Choroid plexus epithelial cell (primary cell): ENCODE results near the gene DUSP28.

Experiments
- DNase-seq: peaks from one replicate; pipeline ENCODE4 v3.0.0-alpha.2; 2010; ENCODE audit warnings: low read depth
- H3K4me3 ChIP-seq: 2 replicates; pipeline ENCODE4 v1.5.1; 2011; ENCODE audit warnings: low read depth, mild to moderate bottlenecking, control low read depth, low read length, moderate library complexity
- TF ChIP-seq, protein P1 (sequence below): conservative IDR thresholded peaks from 2 replicates; pipeline ENCODE4 v1.5.1; 2011; ENCODE audit warnings: low read depth, mild to moderate bottlenecking, control low read depth, inconsistent platforms, low read length, moderate library complexity

DUSP28 gene

DNA sequence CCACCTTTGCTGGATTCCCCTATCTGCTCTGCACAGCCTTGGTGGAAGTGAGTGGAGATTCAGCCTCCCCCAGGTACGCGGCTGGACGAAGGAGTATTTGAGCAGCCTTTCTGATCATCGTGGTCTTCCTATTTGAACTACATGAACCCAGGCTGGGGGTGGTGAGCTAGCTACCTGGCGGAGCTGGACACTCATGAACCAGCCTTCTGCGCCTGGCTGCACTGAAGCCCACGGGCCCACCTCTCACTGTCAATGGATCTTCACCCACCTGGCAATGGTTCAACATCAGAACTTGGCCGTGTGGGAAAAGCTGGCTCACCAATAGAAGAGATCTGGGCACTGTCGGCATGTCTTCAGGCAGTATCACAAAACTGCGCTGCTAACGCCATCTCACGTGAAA lies 37.8 kb upstream of the DUSP28 start:
- TF ChIP-seq, protein P1, sequence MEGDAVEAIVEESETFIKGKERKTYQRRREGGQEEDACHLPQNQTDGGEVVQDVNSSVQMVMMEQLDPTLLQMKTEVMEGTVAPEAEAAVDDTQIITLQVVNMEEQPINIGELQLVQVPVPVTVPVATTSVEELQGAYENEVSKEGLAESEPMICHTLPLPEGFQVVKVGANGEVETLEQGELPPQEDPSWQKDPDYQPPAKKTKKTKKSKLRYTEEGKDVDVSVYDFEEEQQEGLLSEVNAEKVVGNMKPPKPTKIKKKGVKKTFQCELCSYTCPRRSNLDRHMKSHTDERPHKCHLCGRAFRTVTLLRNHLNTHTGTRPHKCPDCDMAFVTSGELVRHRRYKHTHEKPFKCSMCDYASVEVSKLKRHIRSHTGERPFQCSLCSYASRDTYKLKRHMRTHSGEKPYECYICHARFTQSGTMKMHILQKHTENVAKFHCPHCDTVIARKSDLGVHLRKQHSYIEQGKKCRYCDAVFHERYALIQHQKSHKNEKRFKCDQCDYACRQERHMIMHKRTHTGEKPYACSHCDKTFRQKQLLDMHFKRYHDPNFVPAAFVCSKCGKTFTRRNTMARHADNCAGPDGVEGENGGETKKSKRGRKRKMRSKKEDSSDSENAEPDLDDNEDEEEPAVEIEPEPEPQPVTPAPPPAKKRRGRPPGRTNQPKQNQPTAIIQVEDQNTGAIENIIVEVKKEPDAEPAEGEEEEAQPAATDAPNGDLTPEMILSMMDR = no peak
- no peak overlapping the region for H3K4me3 ChIP-seq
- no peak for DNase-seq

DNA sequence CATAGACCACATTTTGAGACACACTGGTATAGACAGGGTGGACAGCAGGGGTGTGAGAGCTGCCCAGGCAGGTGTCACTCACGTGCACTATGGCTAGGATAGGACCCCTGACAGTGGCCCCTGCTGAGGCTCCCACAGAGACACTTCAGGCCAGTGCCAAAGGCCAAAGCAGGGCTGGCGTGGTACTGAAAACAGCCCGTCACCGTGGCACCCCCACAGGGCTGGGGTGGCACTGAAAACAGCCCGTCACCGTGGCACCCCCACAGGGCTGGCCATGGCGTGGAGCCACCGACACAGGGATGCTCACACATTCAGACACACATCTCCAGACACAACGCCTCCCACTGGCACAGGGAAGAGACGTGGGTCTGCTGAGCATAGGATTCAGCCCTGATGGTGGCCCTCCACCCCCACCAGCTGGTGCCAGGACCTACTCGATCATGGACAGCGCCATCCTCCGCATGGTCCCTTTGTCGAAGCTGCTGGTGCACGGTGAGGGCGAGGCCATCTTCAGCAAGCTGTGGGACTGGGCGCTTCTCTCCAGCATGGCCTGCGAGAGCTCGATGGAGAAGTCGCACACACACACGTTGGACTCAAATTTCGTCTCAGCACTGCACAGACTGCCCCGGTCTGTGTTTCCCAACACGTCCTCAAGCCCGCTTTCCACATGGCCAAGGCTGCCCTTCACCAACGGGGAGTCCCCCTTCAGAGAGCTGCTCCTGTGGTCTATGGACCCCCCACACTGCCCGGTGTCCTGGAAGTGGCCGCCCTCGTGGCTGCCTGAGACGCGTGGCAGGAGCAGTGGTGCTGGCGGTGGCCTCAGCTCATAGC lies 36.5 kb upstream of the DUSP28 start:
- no peak for DNase-seq
- H3K4me3 ChIP-seq = no peak overlapping the region
- TF ChIP-seq, protein P1 = no peak

DNA sequence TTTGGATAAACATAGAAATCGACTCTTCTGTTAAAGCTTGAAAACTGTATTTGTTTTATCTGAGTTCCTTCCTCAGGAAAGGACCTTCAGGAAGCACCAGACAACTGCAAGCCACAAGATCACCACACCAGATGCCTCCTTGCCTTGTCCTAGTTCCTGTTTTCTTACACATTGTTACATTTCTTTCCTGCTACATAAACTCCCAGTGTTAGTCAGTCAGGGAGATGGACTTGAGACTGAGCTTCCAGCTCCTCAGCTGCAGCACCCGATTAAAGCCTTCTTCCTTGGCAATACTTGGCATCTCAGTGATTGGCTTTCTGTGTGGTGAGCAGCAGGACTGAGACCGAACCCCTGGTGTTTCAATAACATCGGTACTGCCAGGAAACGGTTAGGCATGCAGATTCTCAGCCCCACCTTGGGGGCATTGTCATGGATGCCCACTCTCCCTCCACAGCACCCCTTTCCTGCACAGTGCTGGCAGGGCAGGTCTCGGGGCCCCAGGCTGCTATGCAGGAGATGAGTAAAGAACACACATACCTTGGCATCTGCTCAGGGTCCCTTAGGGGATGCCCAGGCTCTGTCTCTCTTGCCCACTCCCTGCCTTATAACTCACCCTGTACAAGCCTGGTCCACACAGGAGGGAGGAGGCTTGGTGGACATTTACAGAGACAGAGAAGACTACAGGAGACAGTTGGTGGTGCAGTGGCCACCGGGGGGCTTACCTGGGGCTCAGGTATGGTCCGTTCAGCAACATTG lies 35.0 kb upstream of the DUSP28 start:
- no peak for DNase-seq
- H3K4me3 ChIP-seq = no peak overlapping the region
- TF ChIP-seq, protein P1 = no peak

DNA sequence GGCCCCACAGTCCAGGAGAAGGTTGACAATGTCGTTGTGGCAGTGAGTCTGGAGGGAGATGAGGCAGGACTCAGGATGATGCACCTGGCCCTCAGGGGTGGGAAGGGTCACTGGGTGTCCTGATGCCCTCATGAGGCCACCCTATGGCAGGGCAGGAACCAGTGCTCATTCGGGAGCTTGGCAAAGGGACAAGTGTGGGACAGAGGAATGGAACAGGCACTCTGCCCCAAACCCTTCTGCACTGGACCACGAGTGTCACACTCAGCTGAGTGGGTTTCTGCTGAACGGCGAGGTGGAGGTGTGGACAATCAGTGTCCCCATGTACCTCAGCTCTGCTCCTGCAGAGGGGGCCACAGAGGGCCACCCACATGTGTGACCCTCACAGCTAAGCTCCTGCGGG lies 34.4 kb upstream of the DUSP28 start:
- TF ChIP-seq, protein P1 = no peak
- H3K4me3 ChIP-seq = no peak overlapping the region
- no peak for DNase-seq

DNA sequence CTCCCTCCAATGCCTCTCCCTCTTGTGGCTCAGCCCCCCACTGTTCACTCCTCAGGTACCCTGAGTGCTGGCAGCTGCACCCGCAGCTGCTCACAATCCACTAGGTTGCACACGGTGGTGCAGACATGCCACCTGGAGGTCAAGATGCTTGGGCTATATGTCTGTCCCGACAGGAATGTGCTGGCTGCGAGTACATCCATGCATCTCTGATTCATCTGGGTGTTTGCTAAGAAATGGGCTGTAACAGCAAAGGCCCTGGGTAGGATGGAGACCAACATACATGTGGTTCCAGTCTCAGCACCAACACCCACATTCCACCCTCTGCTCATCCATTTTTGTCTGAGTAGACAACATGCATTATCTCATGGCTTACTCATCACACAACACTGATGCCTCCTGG lies 33.6 kb upstream of the DUSP28 start:
- no peak overlapping the region for H3K4me3 ChIP-seq
- no peak for DNase-seq
- TF ChIP-seq, protein P1 = no peak

DNA sequence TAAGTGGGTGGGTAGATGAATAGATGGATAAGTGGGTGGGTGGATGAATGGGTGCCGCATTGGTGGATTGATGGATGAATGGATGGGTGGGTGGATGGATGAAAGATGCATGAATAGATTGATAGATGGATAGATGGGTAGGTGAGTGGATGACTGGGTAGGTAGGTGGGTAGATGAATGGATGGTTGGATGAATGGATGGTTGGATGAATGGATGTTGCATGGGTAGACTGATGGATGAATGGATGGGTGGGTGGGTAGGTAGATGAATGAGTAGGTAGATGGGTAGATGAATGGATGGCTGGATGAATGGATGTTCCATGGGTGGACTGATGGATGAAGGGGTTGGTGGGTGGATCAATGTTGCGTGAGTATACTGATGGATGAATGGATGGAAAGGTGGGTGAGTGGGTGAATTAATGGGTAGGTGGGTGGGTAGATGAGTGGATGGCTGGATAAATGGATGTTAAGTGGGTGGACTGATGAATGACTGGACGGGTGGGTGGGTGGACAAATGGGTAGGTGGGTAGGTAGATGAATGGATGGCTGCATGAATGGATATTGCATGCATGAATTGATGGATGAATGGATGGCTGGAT lies 32.9 kb upstream of the DUSP28 start:
- no peak for DNase-seq
- TF ChIP-seq, protein P1 = no peak
- H3K4me3 ChIP-seq = no peak overlapping the region
